ENCODE measurements around the gene ZBTB49.
"Not testable (repeated sequence)": the region's sequence is repeated elsewhere in the genome, so short reads cannot be mapped to it uniquely, and the experiment has no call there.

Gene ZBTB49

DNA sequence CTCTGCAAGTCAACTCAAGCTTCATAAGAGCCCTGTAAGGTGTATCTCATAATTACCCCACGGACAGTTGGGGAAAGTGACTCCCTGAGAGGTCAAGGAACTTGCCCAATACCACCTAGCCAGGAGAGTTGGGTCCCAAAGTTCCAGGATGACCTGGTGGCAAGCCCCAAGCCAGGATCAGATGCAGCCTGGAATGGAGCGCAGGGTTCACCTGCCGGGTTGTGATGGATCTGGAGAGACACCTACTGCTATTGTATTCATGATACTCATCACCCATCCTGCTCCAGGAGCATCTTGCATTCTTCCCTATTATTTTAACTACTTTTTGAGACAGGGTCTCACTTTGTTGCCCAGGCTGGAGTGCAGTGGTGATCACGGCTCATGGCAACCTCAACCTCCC, 36.1 kb downstream of the ZBTB49 start:
- no peak for DNase-seq

DNA sequence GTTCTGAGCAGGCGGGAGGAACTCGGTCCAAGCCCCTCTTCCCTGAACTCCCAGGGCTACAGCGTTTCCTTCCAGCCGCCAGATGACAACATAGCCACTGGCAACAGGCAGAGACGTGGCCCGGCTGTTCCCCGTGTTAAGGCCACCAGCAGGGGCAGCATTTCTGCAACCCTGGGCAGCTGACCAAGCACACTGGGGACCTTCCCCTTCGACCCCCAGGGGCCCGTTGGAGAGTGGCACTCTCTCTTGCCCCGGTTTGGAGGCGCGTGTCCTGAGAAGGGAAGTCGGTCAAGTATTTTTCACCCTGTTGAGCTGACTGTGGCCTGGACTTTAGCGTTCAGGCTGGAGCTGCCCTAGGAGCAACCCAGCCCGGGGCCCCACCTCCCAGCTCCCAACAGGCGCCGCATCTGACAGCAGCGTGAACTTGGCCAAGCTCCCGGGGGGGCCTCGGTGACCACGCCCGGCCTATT, 37.6 kb downstream of the ZBTB49 start:
- DNase-seq: no peak

DNA sequence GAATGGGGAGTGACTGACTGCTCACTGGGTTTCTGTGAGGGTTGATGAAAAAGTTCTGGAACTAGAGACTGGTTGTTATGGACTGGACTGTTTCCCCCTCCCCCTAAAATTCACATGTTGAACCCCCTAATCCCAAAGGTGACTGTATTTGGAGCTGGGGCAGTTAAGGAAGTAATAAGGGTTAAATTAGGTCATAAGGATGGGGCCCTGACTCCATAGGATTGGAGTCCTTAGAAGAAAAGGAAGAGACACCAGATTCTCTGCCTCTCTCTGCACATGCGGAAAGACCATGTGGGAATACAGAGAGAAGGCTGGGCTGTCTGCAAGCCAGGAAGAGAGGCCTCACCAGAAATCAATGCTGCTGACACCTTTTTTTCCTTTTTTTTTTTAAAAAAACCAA, 38.2 kb downstream of the ZBTB49 start:
- DNase-seq: no peak

DNA sequence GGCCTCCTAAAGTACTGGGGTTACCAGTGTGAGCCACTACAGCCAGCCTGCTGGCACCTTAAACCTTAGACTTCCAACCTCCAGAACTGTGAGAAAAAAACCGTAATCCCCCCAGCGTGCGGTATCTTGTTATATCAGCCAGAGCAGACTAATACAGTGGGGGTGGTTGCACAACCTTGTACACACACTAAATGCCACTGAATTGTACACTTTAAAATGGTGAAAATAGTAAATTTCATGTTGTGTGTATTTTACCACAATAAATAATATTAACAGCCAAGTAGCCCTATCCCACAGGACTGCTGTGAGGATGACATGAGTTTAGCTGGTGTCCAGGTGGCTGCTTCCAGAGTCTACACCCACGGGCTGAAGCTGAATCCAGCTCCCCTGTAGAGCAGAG, 38.8 kb downstream of the ZBTB49 start:
- no peak for DNase-seq

DNA sequence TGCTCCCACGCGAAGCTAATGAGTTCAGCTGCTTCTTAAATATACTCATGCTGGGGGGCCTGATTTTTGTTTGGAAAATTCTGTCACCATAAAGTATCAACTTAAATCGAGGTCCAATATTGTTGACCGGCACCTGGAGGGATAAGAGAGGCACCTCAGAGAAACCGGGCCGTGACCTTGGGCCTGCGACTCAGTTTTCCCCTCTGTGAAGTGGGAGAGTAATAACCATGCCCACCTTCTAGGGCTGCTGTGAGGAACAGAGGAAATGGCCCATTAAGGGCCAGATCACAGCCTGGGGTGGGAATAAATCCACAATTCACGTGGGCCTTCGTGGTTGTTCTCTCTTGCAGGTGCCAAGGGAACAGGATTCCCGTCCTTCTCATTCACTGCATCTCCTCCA, 39.4 kb downstream of the ZBTB49 start:
- no peak for DNase-seq

DNA sequence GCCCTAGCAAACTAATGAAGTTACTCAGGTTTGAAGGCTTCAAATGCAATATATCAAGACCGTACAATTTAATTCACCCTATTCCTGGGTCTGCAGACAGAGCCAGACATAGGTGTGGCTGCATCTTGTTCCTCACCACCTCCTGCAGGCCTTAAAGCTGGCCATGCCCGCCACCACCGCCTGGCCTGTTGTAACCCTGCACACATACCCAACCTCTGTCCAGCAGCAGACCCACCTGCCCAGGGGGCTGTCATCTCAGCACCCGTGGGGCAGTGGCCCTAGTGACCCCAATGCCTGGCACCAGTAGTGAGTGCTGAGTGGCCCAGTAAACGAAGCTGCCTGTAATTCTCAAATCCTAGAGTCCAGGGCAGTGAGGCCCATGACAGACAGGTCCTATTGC, 40.7 kb downstream of the ZBTB49 start:
- DNase-seq: no peak

DNA sequence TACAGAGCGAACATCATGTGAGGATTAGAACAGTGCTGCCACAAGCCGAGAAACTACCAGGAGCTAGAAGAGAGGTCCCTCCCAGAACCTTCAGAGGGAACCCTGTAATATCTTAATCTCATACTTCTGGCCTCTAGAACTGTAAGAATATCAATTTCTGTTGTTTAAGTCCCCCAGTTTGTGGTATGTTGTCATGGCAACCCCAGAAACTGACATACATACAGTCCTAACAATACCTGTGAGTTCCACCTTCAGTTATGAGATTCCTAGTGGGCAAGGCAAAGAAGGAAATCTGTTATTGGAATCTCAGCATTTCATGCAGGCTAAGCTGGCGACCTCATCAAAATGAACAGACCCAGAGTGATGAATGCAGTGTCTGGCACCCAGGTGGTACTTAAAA, 42.5 kb downstream of the ZBTB49 start:
- DNase-seq: no peak

DNA sequence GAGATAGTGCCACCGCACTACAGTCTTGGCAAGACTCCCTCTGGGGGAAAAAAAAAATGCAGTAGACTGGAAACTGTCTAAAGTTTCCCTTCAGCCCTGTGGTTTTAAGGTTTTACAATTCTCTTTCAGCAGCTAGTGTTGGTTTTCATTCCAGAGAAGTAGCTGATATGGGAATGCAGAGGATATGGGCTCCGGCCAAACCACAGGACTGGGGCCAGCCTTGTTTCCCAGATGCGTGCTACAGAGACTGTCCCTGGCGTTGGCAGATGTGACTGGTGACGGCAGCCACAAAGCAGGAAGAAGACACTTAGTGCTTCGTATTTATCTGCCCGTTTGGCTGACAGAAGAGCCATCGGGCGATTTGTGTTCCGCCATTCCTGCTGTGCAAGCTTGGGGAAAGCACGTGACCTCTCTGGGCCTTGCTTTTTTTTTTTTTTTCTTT, 43.2 kb downstream of the ZBTB49 start:
- DNase-seq: no peak

DNA sequence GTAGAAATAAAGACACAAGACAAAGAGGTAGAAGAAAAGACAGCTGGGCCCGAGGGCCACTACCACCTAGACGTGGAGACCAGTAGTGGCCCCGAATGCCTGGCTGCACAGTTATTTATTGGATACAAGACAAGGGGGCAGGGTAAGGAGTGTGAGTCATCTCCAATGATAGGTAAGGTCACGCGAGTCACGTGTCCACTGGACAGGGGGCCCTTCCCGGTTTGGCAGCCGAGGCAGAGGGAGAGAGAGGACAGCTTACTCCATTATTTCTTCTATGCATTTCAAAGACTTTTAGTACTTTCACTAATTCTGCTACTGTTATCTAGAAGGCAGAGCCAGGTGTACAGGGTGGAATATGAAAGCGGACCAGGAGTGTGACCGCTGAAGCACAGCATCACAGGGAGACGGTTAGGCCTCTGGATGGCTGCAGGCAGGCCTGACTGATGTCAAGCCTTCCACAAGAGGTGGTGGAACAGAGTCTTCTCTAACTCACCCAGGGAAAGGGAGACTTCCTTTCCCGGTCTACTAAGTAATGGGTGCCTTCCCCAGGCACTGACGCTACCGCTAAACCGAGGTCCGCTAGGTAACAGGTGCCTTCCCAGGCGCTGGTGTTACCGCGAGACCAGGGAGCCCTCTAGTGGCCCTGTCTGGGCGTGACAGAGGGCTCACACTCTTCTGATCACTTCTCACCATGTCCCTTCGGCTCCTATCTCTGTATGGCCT, 44.9 kb downstream of the ZBTB49 start:
- DNase-seq: peak; percentile 75 to 78

DNA sequence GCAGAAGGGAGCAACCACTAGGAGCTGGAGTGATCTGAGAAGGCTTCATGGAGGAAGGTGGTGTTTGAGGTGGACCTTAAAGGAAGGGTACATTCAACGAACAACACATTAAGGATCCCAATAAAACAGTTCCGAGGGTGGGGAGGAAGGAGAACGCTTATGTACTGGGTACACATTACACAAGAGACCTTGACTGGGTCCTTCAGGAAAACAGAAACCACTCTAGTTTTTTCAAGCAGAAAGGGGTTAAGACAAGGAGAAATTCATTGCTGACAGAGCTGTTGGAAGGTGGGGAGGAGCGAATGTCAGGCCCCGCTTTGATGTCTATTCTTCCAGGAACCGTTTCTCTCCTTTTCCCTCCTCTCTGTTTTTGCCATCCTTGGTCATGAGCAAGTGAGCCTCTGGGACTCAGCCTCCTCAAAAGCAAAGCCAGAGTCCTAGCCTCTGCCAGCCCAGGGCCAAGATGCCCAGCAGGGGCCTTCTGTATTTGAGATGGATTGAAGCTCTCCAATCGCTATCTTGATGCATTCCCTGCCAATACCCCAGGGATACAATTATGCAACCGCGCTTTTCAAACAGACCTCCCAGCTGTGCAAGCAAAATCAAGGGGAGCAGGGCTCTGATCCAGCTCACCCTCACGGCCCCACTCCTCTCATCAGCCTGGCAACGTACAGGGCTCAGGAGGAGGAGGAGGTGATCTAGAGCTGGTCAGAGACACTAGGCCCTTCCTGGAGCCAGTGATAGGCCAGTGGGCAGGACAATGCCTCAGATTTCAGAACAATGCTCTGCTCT, 48.4 kb downstream of the ZBTB49 start:
- no peak for DNase-seq

DNA sequence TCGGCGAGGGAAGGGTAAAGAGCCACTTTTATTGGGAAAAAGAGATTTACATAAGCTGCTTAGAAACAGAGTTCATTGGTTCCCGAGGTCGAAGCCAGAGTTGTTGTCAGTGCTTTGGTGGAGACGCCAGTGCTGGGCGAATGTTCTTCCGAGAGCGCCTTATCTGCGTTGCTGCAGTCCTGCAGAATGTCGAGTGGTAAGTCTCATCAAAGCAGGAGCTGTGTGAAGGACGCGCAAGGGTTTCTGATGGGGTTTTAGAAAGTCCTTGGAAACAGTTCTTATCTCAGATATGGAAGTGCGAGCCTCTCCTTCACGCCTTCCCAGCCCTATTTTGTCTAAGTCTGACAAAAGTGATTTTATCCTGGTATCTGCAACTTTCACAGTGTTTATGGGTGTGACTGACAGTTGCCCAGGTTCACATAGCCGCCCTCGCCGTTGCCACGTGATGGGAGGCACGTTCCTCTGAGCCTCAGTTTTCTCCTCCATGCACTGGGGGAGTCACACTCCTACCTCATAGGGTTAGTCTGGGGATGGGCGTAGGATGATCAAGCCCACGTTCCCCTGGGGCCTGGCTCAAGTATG, 49.5 kb downstream of the ZBTB49 start:
- no peak for DNase-seq

DNA sequence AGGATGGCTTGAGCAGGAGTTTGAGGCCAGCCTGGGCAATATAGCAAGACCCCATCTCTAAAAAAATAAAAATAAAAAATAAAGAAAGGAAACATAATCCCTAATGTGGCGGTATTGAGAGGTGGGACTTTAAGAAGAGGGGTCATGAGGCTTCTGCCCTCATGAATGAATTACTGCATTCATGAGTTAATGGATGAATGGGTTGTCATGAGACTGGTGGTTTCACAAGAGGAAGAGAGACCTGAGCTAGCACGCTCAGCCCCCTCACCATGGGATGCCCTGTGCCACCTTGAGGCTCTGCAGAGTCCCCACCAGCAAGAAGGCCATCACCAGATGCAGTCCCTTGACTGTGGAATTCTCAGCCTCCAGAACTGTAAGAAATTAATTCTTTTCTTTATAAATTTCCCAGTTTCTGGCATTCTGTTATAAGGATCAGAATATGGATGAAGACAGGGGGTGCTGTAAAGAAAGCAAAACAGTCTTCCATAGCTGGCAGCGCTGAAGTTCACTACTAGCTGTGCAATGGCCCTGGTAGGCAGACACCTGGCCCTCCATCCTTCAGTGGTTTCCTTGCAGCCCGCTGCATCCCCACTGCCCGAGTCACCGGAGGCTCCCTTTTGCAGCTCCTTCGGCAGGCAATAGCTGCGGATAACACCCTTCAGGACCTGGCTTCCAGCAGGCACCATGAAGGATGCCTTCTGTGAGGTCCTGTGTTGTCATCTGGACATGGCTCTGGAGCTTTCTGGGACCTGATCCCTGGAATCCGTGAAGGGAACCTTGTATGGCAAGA, 52.0 kb downstream of the ZBTB49 start:
- no peak for DNase-seq

DNA sequence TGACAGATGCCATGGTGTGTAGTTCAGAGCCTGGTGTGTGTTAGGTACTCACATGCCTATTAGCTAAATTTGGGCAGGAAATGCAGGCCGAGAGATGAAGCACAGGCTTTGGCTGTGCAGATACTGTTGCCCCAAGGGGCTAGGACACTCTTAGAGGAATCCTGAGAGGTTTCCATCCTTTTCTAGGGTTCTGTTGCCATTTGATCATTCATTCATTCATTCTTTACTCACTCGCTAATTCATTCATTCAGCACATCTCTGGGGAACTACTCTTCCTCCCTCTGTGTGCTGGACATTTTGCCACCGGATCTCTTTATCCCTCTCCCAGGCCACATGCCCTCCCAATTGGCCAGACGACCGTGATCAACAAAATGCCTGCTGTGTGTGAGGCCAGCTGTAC, 53.0 kb downstream of the ZBTB49 start:
- no peak for DNase-seq

DNA sequence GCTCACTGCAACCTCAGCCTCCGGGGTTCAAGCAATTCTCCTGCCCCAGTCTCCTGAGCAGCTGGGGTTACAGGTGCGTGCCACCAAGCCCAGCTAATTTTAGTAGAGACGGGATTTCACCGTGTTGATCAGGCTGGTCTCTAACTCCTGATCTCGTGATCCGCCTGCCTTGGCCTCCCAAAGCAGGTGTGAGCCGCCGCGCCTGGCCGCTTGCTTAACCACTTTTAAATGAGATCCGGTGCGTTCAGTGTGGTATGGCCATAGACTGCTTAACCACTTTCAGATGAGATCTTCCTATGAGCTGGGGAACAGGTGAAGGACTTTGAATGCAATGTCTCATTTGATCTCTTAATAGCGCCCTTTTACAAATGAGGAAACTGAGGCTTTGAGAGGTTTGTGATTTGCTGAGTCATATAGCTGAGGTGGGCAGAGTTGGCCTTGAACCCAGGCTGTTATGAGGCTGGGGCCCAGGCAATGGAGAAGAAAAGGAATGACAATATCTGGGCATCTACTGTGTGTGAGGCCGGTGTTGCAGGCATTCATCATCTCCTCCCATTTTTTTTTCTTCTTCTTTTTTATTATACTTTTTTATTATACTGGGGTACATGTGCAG, 55.0 kb downstream of the ZBTB49 start:
- DNase-seq: no peak

DNA sequence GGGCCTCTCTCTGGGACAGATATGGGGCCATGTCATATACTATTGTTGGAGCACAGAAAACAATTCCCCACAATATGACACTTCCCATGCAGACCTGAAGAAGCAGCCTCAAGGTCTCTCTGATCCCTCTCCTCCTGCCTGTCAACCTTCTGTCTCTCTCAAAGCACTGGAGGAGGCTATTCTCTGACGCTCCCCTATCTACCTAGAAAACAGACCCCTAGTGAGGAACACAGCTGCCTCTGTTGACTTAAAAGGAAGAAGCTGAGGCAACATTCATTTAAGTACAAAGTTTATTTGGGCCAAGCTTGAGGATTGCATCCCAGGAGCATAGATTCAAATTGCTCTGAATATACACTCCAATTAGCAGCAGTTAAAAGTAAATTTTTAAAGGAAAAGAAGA, 57.5 kb downstream of the ZBTB49 start:
- no peak for DNase-seq

DNA sequence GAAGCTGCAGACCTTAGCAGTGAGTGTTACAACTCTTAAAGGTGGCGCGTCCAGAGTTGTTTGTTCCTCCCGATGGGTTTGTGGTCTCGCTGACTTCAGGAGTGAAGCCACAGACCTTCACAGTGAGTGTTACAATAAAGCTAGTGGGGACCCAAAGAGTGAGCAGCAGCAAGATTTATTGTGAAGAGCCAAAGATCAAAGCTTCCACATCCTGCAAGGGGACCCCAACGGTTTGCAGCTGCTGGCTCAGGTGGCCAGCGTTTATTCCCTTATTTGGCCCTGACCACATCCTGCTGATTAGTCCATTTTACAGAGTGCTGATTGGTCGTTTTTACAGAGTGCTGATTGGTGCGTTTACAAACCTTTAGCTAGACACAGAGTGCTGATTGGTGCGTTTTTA, 58.5 kb downstream of the ZBTB49 start:
- DNase-seq: not testable (repeated sequence)

DNA sequence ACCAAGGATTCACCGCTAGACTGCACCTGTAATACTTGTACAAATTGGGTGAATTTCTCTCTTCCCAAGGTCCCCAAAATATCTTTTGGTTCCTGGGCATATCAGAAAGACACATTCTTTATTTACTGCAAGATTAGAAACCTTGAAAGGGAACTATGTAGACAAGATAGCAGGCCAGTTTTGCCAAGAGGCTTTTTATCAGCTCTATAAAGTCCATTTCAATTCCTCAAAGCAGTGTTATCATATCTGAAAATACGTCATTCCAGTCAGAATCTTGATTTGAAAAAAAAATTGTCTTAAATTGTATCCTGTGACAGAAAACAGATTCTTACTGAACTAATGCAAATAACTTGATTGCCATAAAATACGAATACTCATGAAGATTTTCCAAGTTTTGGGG, 59.8 kb downstream of the ZBTB49 start:
- DNase-seq: no peak

DNA sequence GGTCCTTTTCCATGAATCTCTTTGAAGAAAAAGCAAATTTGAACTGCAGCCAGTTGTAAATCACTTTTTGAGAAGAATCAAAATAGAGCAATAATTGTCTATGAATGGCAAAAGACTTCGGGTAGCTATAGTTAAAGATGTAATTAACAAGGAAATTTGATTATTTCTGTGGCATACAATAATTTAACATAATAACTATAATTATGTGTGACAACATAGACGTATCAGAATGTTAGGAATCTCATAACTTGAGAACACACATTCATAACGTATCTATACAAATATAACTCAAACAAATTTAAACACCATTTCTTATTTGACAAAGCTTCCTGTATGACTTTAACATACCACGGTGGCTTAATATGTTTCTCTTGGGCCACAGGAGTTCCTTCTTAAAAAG, 60.9 kb downstream of the ZBTB49 start:
- no peak for DNase-seq

DNA sequence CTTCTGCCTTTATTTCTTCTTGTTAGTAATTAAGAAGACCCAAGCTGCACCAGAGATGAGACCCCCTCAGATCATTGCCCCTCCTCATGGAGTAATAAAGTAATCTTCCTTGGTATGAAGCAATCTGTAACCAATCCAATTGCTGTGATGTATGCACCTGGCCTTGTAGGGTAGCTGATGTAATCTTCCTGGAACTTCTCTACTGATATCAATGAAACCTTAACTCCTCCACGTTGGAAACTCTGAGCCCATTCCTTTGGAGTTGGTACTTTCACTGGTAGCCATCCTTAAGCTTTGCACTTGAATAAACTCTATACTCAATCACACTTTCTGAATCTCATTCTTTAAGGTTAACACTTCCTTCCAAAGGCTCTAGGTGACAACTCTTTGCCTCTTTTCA, 65.3 kb downstream of the ZBTB49 start:
- DNase-seq: no peak

DNA sequence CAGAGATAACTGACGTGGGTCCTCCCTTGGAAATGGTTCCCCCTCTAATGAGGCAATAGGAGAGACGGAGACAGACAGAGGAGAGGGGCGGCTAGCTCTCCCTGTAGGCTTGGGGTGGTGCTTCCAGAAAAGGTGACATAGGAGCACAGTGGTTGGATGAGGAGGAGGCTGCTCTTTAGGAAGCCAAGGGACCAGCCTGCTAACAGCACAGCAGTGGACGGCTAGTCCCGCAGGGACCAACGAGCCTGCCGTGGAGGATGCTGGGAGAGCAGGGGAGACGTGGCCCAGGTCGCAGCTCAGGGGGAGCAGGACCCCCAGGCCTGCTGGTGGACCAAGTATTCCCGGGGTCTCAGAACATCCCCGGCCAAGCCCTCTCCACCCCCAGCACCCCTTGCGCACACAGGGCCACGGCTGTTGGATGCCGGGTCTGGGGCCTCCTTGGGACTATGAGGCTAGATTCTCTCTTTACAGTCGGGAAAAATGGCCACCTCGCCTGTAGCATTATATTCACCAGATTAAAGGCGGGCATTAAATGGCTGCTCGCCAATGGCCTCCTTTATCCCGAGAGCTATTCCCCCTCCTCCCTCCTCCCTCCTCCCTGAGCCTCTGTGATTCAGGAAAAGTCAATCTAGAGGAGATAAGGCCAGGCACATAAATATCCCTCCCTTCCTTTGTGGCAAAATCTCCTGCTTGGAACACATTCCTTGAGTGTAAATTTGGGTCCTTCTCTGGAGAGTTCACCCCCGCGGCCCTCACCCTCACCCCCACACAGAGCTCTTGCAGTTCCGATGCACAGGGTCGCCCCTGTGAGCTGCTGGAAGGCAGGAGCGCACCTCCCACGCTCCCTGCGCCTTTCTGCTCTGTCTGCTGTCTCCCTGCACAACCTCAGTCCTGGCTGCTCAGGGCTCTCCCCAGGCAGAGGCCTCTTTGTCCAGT, 66.3 kb downstream of the ZBTB49 start:
- DNase-seq: no peak

DNA sequence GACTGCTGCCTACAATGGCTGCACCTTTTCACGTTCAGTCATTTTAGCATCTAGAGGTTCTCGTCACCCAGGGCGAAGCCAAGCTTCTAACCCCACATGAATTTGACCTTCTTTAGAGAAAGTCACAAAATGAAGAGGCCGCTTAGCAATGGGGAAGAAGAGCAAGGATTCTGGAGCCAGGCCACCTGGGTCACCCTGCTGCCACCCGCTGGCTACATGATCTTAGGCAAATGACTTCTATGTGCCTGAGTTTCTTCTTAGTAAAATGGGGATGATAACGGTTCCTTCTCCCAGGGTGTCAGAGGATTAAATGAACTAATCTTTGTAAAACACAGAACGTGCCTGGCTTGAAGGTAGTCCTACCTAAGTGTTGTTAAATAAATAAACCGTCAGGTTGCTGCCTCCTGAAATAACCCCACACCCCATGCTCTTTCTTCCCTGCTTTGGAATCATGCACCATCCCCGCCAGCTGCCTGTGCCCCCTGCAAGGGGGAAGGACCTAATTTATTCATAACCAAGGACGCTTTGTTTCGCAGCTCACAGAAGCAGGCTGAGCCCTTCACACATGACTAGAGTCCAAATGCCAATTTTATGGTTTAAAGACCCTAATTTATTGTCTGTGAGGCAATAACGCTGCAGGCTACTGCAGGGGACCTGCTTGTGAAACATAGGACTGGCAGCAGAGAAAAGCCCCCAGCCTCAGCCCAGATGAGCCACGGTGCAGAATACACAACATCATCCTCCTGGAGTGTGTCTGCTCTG, 68.2 kb downstream of the ZBTB49 start:
- DNase-seq: no peak
